Kidney epithelial cell (primary cell): ENCODE data around the gene SLC25A41. TPM values are rescaled to one million over a fixed set of nuclear protein-coding genes. Genes with fewer than 3 reads are reported as not detected.
A peak's percentile ranks its signal among the peaks of the same experiment; 100 is the strongest.

ENCODE experiments used
- DNase-seq: peaks from one replicate; pipeline ENCODE4 v3.0.0-alpha.2; 2010; ENCODE audit warnings: low read depth
- H3K27me3 ChIP-seq: 2 replicates; pipeline ENCODE4 v1.6.0; 2011; ENCODE audit warnings: low read length; ENCODE audit not compliant: control insufficient read depth, insufficient read depth
- H3K36me3 ChIP-seq: 2 replicates; pipeline ENCODE4 v1.5.1; 2011; ENCODE audit warnings: low read length; ENCODE audit not compliant: control insufficient read depth, insufficient read depth
- H3K4me3 ChIP-seq: 2 replicates; pipeline ENCODE4 v1.5.1; 2011; ENCODE audit warnings: low read depth, mild to moderate bottlenecking, control low read depth, low read length
- CTCF ChIP-seq: IDR thresholded peaks from 2 replicates; pipeline ENCODE4 v1.5.1; 2011; ENCODE audit warnings: mild to moderate bottlenecking, moderate library complexity, low read length, control low read depth, inconsistent platforms; ENCODE audit not compliant: insufficient read depth, poor library complexity, severe bottlenecking
- total RNA-seq: library from RNA; depleted of rRNA; stranded (reverse); fragments of >200 nt; gene quantifications from 2 replicates; pipeline ENCODE4 v1.2.3, GENCODE V29; 2015

SLC25A41 gene
- not detected in 2 replicates for total RNA-seq

GRCh38 chr19:6433663-6434062 lies at the start of gene SLC25A41:
Gene SLC25A41, minus strand, starts transcription at chr19:6433763. Its CDS starts 70 bp downstream, at chr19:6433693.
- Histone ChIP-seq H3K4me3 (no peak within 1 kb of the TSS), H3K36me3 (no peaks in the 10 kb centered on the region), H3K27me3 (peaks cover 7% of the 10 kb centered on the region)
- no peak for TF ChIP-seq CTCF
- no peak for DNase-seq

DNA sequence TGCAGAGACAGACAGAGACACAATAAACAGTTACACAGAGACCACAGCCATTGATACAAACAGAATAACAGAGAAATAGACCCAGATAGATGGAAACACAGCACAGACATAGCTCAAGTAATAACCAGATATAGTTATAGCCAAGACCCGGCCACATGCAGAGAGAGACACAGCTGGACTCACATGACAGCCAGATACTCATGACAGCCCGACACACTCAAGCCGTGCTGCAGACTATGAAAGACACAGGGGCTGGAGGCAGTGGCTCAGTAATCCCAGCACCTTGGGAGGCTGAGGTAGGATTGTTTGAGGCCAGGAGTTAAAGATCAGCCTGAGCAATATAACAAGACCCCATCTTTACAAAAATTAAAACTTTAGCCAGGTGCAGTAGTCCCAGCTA lies 49.7 kb upstream of the SLC25A41 start:
- no peak overlapping the region for H3K4me3 ChIP-seq
- no peak for TF ChIP-seq CTCF
- DNase-seq = no peak
- H3K27me3 ChIP-seq = no peaks in the 10 kb centered on the region
- no peaks in the 10 kb centered on the region for H3K36me3 ChIP-seq

DNA sequence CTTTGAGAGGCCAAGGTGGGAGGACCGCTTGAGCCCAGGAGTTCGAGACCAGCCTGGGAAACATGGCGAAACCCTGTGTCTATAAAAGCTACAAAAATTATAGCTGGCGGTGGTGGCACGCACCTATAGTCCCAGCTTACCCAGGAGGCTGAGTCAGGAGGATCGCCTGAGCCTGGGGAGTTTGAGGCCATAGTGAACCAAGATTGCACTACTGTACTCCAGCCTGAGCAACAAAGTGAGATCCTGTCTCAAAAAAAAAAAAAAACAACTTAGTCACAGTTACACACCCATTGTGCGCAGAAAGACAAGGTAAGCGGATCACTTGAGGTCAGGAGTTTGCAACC lies 48.8 kb upstream of the SLC25A41 start:
- no peak for TF ChIP-seq CTCF
- no peak for DNase-seq
- Histone ChIP-seq H3K36me3 (no peaks in the 10 kb centered on the region), H3K27me3 (no peaks in the 10 kb centered on the region), H3K4me3 (no peak overlapping the region)

- no peaks in the 10 kb centered on the region for H3K27me3 ChIP-seq
- DNase-seq = no peak
These were observed 48.2 kb upstream of the SLC25A41 start, which contains the start of gene DENND1C for GRCh38 chr19:6481541-6482342. Gene DENND1C, minus strand, starts transcription at chr19:6481787. Its CDS starts 92 bp downstream, at chr19:6481695.

GRCh38 chr19:6480848-6481415 lies 47.4 kb upstream of the SLC25A41 start:
- Histone ChIP-seq H3K4me3 (no peak overlapping the region), H3K27me3 (no peaks in the 10 kb centered on the region), H3K36me3 (no peaks in the 10 kb centered on the region)
- no peak for DNase-seq
- no peak for TF ChIP-seq CTCF

More at GRCh38 chr19:6481541-6482342, 48.2 kb upstream of the SLC25A41 start, which contains the start of gene DENND1C:
- H3K4me3 ChIP-seq = no peak within 1 kb of the TSS
- peak; percentile 62 for TF ChIP-seq CTCF
- no peaks in the 10 kb centered on the region for H3K36me3 ChIP-seq
